Mesothelial cell of epicardium (in vitro differentiated cells): ENCODE measurements around the gene POLD2. TPM values are rescaled to one million over a fixed set of nuclear protein-coding genes. Genes with fewer than 3 reads are reported as not detected.
A peak's percentile ranks its signal among the peaks of the same experiment; 100 is the strongest.

Experiments
- DNase-seq, 2 experiments: peaks; one replicate each; pipeline ENCODE4 v3.0.0; 2021; ENCODE audit warnings: low spot score in 2 of 2; ENCODE audit not compliant: unreplicated experiment in 2 of 2
- H3K27ac Mint-ChIP-seq: 2 replicates; pipeline ENCODE4 v1.8.0; 2021; ENCODE audit warnings: mixed read lengths
- H3K27me3 Mint-ChIP-seq: 2 replicates; pipeline ENCODE4 v1.8.0; 2021; ENCODE audit warnings: low read depth, mixed read lengths
- H3K36me3 Mint-ChIP-seq: 2 replicates; pipeline ENCODE4 v1.8.0; 2021; ENCODE audit warnings: mixed read lengths
- H3K4me1 Mint-ChIP-seq: 2 replicates; pipeline ENCODE4 v1.8.0; 2021; ENCODE audit warnings: mixed read lengths
- H3K4me3 Mint-ChIP-seq: 2 replicates; pipeline ENCODE4 v1.8.0; 2021; ENCODE audit warnings: mild to moderate bottlenecking, moderate library complexity, mixed read lengths
- H3K9me3 Mint-ChIP-seq: 2 replicates; pipeline ENCODE4 v1.8.0; 2021; ENCODE audit warnings: mixed read lengths
- CTCF ChIP-seq: fragments of 200-600 bp; sonication (generic); IDR thresholded peaks from one replicate; pipeline ENCODE4 v1.5.0; 2021; ENCODE audit warnings: antibody characterized with exemption; ENCODE audit not compliant: unreplicated experiment
- total RNA-seq: library from RNA; stranded (reverse); gene quantifications from 3 replicates; pipeline ENCODE4 v1.2.1, GENCODE V29; 2021

Gene POLD2
- total RNA-seq, 1 donor from 2014 or later, result 117 TPM

- H3K9me3 Mint-ChIP-seq, result no peaks in the 10 kb centered on the region
- H3K27me3 Mint-ChIP-seq, result no peaks in the 10 kb centered on the region
- no peaks in the 10 kb centered on the region for H3K36me3 Mint-ChIP-seq
- H3K27ac Mint-ChIP-seq, result no peak overlapping the region
- H3K4me3 Mint-ChIP-seq, result no peak overlapping the region
- TF ChIP-seq CTCF, result no peak
- H3K4me1 Mint-ChIP-seq, result peaks cover 9% of the 10 kb centered on the region
- no peak for DNase-seq
Observed at GRCh38 chr7:44095781-44096180, 27.6 kb downstream of the POLD2 start.

DNA sequence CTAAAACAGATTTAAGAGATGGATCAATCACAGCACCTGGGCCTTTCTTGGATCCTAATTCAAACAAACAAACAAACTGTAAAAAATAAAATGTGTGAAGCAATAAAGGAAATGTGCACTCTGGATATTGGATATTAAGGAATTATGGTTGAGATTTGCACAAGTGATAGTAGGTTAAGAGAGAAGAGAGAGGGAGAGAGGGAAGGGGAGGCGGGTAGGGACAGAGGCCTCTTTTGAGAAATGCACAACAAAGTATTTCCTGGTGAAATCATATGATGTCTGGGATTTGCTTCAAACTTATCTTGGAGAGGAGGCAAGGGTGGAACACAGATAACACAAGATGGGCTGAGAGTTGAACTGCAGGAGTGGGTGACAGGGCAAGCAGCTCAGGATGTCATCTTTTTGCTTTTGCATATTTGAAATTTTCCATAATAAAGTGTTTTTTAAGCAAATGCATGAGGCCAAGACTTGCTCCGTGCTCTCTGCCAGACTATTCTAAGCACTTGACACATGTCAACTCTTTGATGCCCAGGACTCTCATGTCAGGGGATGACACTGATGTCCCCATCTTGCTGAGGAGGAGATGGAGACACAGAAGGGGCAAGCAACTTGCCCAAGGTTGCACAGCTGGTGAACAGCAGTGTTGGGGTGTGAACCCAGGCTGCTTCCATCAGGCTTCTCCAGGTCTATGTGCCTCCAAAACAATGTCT, 28.3 kb downstream of the POLD2 start:
- H3K4me1 Mint-ChIP-seq, result peaks cover 6% of the 10 kb centered on the region
- H3K4me3 Mint-ChIP-seq, result no peak overlapping the region

DNA sequence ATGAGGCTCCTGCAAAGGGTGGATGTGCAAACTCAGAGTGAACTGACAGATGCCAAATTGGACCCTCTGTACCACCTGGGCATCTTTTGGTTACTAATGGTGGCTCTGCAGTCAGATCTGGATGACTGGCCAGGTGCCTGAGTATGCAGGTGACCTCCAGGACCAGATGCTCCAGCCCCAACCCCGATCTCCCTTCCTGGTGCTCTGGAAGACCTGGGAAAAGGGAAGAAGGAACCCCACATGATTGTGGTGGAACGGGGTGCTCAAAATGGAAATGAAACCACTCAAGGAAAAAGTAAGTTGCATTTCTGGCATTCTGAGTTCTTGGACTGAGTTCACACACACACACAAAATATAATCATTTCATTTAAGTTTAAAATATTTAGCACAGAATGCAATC, 29.0 kb downstream of the POLD2 start:
- Mint-ChIP-seq H3K27ac (peak overlapping the region; percentile 73), H3K4me1 (peaks cover 6% of the 10 kb centered on the region), H3K9me3 (no peaks in the 10 kb centered on the region)

More for the DNA sequence above, 28.3 kb downstream of the POLD2 start:
- Mint-ChIP-seq H3K27me3 (no peaks in the 10 kb centered on the region), H3K27ac (peak overlapping the region; percentile 73), H3K9me3 (no peaks in the 10 kb centered on the region), H3K36me3 (no peaks in the 10 kb centered on the region)
- DNase-seq, result no peak
- TF ChIP-seq CTCF, result no peak

DNA sequence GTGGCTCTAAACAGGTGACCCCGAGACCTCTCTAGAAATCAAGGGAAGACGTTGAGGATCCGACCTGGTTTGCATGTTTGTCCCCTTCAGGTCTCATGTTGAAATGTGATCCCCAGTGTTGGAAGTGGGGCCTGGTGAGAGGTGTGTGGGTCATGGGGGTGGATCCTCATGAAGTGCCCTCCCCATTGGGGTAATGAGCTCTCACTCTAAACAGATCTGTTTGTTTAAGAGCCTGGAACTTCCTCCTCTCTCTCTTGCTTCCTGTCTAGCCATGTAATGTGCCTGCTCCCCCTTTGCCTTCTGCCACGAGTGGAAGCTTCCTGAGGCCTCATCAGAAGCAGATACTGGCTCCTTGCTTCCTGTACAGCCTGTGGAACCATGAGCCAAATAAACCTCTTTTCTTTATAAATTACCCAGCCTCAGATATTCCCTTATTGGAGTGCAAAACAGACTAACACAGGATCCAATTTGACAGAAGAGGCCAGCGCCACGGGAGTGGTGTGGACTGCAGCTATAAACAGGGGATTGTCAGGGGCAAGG, 30.2 kb downstream of the POLD2 start:
- no peaks in the 10 kb centered on the region for H3K36me3 Mint-ChIP-seq
- no peaks in the 10 kb centered on the region for H3K27me3 Mint-ChIP-seq
- no peak for TF ChIP-seq CTCF
- no peak overlapping the region for H3K27ac Mint-ChIP-seq
- H3K4me3 Mint-ChIP-seq, result no peak overlapping the region
- no peaks in the 10 kb centered on the region for H3K9me3 Mint-ChIP-seq
- no peak for DNase-seq
- peaks cover 7% of the 10 kb centered on the region for H3K4me1 Mint-ChIP-seq

More for the DNA sequence above, 29.0 kb downstream of the POLD2 start:
- Mint-ChIP-seq H3K27me3 (no peaks in the 10 kb centered on the region), H3K4me3 (no peak overlapping the region), H3K36me3 (no peaks in the 10 kb centered on the region)
- TF ChIP-seq CTCF, result no peak
- DNase-seq, result no peak

DNA sequence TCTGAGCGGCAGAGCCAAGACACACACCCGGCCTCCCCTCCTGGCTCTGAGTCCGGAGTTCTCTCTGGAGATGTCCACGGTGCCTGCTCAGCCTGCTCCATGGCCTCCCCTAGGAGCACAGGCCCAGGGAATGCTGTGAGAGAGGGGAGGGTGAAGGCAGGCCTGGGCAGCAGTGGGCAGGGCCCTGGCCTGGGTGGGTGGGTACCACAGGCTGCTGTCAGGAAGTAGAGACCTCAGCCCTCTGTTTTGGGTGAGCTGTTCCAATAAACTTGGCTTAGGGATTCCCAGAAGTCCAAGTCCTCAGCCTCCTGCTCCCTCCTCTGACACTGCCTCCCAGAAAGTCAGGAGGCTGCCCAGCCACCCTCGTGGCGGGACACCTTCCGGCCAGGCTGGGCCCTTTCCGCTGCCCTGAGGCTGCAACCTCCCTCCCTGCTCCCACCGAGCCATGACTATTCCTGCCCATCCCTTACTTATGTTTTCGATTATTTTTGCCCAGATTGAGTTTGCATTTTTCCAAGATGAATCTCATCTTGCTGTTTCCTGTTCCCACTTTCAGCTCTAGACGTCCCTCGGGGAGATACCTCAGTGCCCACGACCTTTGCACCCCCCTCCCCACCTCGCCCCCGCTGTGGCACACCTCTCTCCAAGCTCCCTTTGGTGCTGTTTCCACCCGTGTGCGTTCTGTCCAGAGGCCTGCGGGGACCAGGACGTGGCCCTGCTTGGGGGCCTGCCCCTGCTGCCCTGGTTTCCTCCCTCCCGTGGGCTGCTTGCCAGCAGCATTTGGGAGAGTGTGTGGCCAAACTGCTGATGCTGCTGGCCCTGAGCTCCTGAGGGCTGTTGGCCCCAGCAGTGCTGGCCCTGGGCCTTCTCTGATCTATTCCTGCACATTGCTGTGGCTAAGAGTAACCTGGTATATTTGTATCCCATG, 35.2 kb downstream of the POLD2 start:
- no peak overlapping the region for H3K4me3 Mint-ChIP-seq

More for the DNA sequence above, 35.2 kb downstream of the POLD2 start:
- H3K4me1 Mint-ChIP-seq, result peaks cover 12% of the 10 kb centered on the region
- no peaks in the 10 kb centered on the region for H3K27me3 Mint-ChIP-seq
- H3K9me3 Mint-ChIP-seq, result no peaks in the 10 kb centered on the region
- no peak for DNase-seq
- no peaks in the 10 kb centered on the region for H3K36me3 Mint-ChIP-seq
- no peak for TF ChIP-seq CTCF
- H3K27ac Mint-ChIP-seq, result peak overlapping the region; percentile 51
